ENCODE results near the gene GPC6.

DNA sequence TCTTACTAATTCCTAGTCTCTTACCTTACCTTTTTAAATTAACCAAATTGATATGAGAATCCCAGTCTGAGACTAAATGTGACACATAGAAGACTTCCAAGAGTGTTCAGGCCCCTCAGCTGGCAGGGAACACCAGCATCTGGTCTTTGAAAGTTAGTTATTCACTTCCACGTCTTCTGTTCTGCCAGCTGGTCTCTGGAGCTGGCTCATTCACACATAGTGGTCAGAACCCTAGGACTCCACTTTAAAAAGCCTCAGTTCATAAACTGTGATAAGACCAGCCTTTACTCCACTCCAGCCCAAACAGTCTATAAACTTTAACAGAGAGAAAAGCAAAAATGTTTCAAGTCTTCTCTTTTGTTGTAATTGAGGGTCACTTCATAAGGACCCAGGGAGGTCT, 989.9 kb downstream of the GPC6 start:
- TF ChIP-seq GATA3 (IDR thresholded peaks at IDR 0.05; ENCODE audit: low read depth, low read length) = no peak
- no peak for TF ChIP-seq GATA2 (IDR thresholded peaks at IDR 0.05; ENCODE audit: low read depth, low read length)

Data from SH-SY5Y (cell line).